Measurements from ENCODE around the gene PTK7. TPM values are rescaled to one million over a fixed set of nuclear protein-coding genes. Genes with fewer than 3 reads are reported as not detected.
"Not testable (repeated sequence)": the region's sequence is repeated elsewhere in the genome, so short reads cannot be mapped to it uniquely, and the experiment has no call there.

Gene PTK7
- total RNA-seq (2014; rRNA removed; shearing (Covaris generic)): 35.8 and 38.2 TPM in 2 replicates
- 24.3 and 24.8 TPM in 2 replicates for polyA plus RNA-seq (2015; cell fraction: cytosol; rRNA removed)
- polyA plus RNA-seq (2015; cell fraction: nucleus; rRNA removed): 57.5 and 61.2 TPM in 2 replicates

GRCh38 chr6:43075670-43076463 is at the start of gene PTK7:
PTK7 (plus strand) TSS chr6:43076314; CDS start chr6:43076489, 175 bp downstream.
- no peak for DNase-seq (ENCODE audit: low read depth)

GRCh38 chr6:43026365-43026764 is 49.7 kb upstream of the PTK7 start:
- DNase-seq (ENCODE audit: low read depth): no peak

- DNase-seq (ENCODE audit: low read depth): no peak
These were observed 47.0 kb upstream of the PTK7 start for GRCh38 chr6:43029120-43029519.

- DNase-seq (ENCODE audit: low read depth): no peak
These were observed 43.8 kb upstream of the PTK7 start for GRCh38 chr6:43032326-43032725.

GRCh38 chr6:43033496-43034189 is 42.5 kb upstream of the PTK7 start:
- no peak for DNase-seq (ENCODE audit: low read depth)

GRCh38 chr6:43034190-43034525 is 42.0 kb upstream of the PTK7 start:
- DNase-seq (ENCODE audit: low read depth): no peak

- no peak for DNase-seq (ENCODE audit: low read depth)
These were observed 40.5 kb upstream of the PTK7 start for GRCh38 chr6:43035495-43036194.

GRCh38 chr6:43036712-43037111 is 39.4 kb upstream of the PTK7 start:
- DNase-seq (ENCODE audit: low read depth): no peak

- no peak for DNase-seq (ENCODE audit: low read depth)
These were observed 38.9 kb upstream of the PTK7 start for GRCh38 chr6:43037197-43037596.

GRCh38 chr6:43037706-43038105 is 38.4 kb upstream of the PTK7 start:
- no peak for DNase-seq (ENCODE audit: low read depth)

- no peak for DNase-seq (ENCODE audit: low read depth)
These were observed 37.4 kb upstream of the PTK7 start for GRCh38 chr6:43038727-43039126.

GRCh38 chr6:43040542-43041257 is 35.4 kb upstream of the PTK7 start:
- DNase-seq (ENCODE audit: low read depth): no peak

GRCh38 chr6:43041475-43041874 is 34.6 kb upstream of the PTK7 start:
- not testable (repeated sequence) for DNase-seq (ENCODE audit: low read depth)

GRCh38 chr6:43043310-43043709 is 32.8 kb upstream of the PTK7 start:
- no peak for DNase-seq (ENCODE audit: low read depth)

- no peak for DNase-seq (ENCODE audit: low read depth)
These were observed 30.7 kb upstream of the PTK7 start for GRCh38 chr6:43045371-43045930.

- no peak for DNase-seq (ENCODE audit: low read depth)
These were observed 28.1 kb upstream of the PTK7 start for GRCh38 chr6:43047998-43048397.

GRCh38 chr6:43050981-43051380 is 25.1 kb upstream of the PTK7 start:
- DNase-seq (ENCODE audit: low read depth): no peak

GRCh38 chr6:43052225-43052841 is 23.8 kb upstream of the PTK7 start:
- DNase-seq (ENCODE audit: low read depth): no peak

GRCh38 chr6:43052842-43053544 is 23.1 kb upstream of the PTK7 start:
- peak; percentile 15 for DNase-seq (ENCODE audit: low read depth)

Measured in HT1080 (cell line).